GM19351 (cell line): ENCODE data around the gene GAA.

Experiments
- ATAC-seq: cut with Tn5 transposase; IDR thresholded peaks from one replicate; pipeline ENCODE4 v1.9.1; 2021; ENCODE audit warnings: mild to moderate bottlenecking, moderate library complexity; ENCODE audit not compliant: unreplicated experiment

GAA gene

DNA sequence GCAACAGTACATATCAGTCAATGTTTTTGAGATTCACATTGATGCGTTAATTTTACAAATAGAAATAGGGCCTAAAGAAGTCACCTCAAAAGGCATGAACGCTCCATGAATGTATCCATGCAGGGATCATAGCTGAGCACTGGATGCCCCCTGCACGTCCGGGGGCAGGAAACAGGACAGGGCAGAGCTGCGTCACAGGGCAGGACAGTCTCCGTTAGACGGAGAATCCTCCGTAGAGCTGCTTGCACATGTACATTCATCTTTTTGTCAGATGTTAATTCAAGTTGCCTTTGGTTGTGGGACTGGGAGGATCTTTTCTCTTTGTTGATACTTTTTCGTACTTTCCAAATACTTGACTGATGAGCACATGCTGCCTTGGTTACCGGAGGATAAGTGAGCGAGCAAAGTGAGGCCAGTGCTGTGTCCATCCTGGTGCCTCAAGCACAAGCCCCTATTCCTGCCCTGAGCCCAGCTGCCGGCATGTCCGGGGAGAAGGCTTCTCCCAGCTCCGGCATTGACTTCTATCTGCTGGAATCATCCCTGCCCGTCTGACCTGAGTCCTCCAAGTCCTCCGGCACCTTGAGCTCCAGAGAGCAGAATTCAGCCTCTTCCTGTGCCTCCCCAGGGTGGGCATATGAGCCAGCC, 15.0 kb downstream of the GAA start:
- no peak for ATAC-seq

DNA sequence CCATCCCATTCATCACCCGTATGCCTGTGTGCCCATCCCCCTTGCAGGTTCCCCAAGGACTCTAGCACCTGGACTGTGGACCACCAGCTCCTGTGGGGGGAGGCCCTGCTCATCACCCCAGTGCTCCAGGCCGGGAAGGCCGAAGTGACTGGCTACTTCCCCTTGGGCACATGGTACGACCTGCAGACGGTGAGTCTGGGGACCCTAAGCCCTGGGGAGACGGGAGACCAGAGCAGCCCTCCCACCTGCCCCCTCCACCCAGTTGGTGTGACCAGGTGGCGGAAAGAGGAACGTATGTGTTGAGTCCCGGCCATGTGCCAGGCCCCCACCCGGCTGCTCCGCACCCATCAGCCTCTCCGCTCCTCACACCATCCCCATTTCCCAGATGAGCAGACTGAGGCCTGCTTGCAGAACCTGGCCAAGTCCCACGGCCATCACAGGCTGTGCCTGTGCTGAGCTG, 15.6 kb downstream of the GAA start:
- ATAC-seq = no peak

DNA sequence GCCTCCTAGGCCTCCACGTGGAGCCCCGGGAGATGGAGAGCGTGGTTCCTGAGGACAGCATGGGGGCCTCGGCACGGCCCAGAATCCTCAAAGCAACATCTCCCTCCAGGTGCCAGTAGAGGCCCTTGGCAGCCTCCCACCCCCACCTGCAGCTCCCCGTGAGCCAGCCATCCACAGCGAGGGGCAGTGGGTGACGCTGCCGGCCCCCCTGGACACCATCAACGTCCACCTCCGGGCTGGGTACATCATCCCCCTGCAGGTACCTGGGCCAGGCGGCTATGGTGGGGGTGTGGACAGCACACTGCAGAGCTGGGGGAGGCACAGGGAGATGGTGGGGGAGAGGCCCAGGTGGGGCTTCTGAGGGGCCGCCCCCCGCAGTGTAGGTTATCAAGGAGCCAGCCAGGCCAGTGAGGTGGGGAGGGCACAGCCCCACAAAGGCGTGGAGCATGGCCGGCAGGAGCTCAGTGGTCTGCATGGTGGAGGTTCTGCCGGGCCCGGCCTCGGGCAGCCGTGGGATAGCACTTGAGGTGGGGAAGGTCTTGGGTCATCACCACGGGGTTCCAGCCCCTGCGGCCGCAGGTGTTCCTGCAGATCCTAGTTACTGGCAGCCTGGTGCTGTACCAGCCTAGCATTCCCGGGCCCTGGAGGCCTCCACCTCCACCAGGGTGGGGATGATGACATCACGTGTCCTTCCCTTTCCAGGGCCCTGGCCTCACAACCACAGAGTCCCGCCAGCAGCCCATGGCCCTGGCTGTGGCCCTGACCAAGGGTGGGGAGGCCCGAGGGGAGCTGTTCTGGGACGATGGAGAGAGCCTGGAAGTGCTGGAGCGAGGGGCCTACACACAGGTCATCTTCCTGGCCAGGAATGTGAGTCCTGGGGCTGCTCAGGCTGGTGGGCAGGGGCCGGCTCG, 16.4 kb downstream of the GAA start:
- no peak for ATAC-seq

DNA sequence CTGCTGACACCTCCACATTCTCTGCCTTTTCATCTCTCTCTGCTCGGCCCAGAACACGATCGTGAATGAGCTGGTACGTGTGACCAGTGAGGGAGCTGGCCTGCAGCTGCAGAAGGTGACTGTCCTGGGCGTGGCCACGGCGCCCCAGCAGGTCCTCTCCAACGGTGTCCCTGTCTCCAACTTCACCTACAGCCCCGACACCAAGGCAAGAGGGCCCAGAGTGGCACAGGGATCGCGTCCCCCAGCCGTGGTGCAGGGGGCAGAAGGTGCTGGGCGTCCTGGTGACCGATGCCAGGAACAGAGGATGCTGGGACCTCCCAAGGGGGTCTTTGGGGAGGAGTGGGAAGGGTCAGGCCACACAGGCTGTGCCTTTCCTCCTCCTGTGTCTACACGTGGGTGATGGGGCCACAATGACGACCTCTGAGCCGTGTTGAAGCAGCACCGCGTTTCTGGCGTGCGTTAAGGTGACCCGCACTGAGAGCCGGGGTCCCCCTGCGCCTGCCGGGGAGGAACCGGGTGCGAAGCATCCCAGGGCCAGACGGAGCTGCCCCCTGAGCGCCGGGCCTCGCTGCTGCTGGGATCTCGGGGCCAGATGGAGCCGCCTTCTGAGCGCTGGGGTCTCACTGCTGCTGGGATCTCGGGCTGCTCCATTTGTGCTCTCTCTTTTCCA, 17.4 kb downstream of the GAA start:
- no peak for ATAC-seq

DNA sequence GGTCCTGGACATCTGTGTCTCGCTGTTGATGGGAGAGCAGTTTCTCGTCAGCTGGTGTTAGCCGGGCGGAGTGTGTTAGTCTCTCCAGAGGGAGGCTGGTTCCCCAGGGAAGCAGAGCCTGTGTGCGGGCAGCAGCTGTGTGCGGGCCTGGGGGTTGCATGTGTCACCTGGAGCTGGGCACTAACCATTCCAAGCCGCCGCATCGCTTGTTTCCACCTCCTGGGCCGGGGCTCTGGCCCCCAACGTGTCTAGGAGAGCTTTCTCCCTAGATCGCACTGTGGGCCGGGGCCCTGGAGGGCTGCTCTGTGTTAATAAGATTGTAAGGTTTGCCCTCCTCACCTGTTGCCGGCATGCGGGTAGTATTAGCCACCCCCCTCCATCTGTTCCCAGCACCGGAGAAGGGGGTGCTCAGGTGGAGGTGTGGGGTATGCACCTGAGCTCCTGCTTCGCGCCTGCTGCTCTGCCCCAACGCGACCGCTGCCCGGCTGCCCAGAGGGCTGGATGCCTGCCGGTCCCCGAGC, 17.9 kb downstream of the GAA start:
- ATAC-seq = no peak

DNA sequence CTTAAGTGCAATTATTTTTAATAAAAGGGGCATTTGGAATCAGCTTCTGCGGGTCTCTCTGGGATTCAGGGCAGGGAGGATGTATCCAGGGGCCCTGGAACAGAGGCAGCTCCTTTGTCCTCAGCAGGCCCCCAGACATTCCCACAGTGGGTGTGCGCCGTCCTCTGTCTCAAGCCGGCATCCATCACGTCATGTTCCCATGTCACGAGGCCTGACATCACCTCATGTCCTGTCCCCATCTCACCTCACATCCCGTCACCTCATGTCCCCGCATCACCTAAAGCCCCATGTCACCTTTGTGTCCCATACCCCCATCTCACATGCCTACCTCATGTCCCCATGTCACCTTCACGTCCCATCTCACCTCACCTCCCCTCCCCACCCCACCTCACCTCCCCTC, 18.5 kb downstream of the GAA start:
- no peak for ATAC-seq

DNA sequence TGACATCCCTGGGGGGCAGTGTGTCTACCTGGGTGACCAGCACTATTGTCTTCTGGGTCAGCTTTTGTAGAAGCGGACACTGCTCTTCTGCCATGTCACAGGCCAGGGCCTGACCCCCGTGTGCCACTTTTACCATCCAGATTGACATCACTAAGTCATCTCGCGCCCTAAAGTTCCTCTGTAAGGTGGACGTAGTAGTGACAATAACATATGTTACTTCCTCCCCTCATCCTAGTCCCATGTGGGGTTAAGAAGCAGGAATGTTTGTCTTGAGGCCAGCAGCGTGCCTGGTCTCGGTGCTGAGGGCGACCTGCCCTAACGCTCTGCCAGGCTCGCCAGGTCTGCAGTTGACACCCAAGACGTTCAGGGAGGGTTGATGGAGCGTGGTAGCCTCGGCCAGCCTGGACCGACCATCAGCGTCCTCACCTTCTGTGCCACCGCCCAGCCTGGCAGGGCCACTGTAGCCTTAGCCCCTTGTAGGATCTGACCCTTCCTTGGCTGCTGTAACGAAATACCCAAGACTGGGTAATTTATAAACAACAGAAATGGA, 20.7 kb downstream of the GAA start:
- ATAC-seq = no peak

DNA sequence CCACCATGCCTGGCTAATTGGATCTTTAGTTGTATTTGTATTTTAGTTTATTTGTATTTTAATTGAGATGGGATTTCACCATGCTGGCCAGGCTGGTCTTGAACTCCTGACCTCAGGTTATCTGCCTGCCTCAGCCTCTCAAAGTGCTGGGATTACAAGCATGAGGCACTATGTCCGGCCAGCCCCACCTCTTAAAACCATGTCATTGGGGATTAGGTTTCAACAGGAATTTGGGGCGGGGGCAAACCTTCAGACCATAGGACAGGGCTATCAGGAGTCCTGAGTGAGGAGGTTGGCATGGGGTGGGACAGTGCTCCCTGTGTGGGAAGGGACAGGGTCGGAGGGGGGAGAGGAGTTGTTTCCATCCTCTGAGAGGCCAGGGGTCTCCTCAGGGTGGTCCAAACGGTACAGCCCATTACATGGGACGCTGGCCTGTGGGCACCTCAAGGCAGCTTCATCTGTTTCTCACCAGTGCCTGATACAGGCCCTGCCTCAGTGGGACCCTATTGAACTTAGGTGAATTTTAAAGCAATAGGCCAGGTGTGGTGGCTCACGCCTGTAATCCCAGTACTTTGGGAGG, 21.6 kb downstream of the GAA start:
- no peak for ATAC-seq

DNA sequence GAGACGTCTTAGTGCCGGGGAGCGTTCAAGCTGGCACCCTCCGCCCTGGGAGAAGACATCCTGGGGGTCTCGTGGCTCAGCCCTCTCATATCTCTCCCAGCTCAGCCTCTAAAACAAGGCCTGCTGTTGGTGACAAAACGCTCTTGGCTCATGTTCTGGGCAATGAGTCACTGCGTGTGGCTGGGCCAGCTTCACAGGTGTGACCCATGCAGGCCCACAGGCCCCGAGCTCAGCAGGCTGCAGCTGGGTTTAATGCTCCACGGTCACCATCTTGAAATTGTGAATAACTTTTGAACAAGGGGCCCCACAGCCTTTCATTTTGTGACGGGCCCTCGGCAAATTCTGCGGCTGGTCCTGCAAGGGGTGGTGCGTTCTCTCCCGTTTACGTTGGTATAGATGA, 22.4 kb downstream of the GAA start:
- ATAC-seq = no peak

DNA sequence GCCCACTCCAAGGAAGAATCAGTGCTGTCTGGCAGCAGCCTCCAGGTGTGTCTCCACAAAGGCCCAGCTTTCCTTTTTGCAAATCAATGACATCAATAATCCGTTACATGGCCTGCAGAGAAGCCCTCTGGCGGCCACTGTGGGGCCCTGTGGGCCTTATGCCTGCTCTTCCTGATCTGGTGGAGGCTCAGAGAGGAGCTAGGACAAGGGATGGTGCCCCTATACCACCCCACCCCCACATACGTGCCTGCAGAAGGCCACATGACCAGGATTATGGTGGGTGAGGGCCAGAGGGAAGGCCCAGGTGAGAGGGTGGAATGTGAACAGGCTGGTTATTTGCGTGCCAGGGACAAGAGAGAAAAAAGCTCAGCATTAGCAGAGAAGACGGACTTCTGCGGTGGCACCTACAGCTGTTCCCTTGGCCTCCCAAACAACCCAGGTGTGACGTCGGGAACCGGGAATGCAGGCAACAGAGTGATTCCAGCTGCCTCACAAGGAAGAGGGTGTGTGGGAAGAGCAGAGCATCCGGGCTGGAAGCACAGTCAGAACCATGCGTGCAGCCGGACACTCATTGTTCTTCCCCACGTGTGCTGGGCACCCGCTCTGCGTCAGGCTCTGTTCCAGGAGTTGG, 23.1 kb downstream of the GAA start:
- ATAC-seq = no peak

DNA sequence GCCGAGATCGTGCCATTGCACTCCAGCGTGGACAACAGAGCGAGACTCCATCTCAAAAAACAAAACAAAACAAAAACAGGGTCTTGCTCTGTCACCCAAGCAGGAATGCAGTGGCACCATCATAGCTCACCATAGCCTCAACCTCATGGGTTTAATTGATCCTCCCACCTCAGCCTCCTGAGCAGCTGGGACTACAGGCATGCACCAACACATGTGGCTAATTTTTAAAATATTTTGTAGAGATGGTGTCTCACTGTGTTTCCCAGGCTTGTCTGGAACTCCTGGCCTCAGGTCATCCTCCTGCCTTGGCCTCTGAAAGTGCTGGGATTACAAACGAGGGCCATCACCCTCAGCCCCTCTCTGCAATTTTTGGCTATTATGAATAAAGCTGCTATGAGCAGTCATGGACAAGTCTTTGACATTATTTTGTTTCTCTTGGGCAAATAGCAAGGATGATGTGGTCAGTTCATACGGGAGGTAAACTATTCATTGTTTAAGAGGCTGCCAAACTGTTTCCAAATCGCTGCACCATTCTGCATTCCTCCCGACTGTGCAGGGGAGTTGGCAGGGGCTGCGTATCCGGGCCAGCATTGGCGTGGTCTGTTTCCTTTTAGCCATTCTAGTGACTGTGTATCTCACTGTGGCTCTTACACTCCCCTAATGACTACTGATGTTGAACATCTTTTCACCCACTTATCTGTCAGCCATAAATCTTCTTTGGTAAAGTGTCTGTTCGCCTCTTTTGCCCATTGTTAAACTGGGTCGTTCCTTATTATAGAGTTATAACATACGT, 24.5 kb downstream of the GAA start:
- no peak for ATAC-seq

DNA sequence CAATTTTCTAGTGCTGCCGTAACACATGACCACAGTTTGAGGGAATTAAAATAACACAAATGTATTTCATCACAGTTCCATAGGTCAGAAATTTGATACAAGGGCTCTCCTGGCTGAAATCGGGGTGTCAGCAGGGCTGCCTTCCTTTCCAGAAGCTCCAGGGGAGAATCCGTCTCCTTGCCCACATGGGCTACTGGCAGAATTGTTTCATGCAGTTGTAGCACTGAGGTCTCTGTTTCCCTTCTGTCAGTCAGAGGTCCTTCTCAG, 25.0 kb downstream of the GAA start:
- no peak for ATAC-seq

DNA sequence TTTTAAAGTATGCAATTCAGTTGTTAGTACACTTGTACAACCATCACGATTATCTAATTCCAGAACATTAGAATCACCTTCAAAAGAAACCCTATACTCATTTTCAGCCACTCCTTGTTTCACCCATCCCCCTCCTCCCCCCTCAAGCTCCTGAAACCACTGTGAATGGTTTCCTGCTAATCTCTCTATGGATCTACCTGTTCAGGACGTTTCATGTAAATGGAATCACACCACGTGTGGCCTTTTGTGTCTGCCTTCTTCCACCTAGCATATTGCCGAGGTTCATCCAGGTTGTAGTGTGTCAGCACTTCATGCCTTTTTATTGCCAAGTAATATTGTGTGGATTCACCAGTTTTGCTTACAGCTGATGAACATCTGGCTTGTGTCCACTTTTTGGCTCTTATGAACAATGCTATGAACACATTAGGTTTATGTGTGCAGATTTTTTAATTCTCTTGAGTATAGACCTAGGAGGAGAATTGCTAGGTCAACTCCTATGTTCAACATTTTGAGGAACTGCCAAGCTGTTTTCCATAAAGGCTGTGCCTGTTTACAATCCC, 27.7 kb downstream of the GAA start:
- ATAC-seq = no peak

DNA sequence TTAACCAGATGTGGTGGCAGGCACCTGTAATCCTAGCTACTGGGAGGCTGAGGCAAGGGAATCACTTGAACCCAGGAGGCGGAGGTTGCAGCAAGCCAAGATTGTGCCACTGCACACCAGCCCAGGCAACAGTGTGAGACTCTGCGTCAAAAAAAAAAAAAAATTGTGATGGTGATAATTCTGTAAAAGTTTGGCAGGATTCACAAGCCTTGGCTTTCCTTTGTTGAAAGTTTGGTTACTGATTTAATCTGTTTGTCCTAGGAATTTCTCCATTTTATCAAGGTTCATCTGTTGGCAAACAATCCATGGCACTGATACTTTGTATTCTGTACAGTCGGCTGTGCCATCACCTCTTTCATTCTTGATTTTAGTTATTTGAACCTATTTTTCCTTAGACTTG, 29.6 kb downstream of the GAA start:
- no peak for ATAC-seq

DNA sequence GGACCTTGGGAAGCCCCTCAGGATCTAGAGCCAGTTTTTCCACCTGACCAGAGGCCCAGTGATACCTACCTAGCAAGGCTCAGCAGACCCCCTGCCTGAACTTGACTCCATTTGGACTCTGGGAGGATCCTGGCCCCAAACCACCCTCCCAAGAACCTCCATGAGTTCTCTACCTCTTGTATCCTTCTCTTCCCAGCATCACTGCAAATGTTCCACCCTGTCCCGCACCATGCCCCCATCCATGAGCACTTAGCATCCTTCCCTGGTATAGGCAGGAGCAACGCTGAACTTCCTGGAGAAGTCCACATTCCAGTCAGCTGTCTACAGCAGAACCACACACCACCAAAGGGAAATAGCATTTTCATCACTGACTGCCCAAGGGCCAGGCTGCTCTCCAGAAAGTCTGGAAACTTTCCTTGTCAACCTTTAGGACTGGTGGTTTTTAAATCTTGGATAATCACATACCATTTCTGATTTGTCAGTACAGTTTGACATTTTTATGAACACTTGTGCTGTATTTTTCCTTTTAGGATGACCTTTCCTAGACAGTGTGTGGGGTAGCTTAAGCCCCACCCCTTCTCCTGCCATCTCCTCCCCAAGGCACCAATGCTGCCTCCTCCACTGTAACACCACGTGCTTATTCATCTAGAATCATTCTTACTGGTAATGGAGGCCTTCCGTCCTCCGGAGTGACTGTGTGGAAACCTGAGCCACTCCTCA, 31.7 kb downstream of the GAA start:
- no peak for ATAC-seq

DNA sequence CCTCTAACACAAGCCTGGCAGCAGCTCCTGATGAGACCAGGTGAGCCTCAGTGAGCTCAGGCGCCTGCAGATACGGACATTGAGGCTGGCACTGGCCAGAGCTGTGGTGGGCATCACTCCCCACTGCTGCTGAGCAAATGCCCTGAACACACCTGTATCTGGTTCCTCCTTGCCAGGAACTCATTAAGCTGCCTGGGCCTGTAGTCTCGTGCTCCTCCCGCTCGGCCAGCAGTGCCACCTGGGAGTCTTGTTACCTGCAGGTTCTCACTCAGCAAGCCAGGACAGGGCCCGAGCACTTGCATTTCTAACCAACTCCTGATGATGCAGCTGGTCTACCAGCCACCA, 32.2 kb downstream of the GAA start:
- no peak for ATAC-seq

DNA sequence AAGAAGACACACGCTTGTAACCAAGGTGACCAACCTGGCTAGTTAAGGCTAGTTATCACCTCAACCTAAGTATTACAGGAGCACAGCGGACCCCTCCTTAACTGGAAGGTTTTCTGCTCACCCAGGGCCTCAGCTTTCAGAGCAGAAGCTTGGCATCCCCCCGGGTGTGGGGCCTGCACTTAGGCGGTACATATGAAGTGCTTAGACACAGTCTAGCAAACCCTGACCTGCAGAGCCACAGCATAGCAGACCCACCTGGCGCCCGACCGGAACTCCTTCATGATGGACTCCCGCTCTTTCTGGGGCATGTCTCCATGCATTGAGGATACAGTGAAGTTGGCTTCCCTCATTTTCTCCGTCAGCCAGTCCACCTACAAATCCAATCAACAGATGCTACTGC, 35.8 kb downstream of the GAA start:
- ATAC-seq = no peak

DNA sequence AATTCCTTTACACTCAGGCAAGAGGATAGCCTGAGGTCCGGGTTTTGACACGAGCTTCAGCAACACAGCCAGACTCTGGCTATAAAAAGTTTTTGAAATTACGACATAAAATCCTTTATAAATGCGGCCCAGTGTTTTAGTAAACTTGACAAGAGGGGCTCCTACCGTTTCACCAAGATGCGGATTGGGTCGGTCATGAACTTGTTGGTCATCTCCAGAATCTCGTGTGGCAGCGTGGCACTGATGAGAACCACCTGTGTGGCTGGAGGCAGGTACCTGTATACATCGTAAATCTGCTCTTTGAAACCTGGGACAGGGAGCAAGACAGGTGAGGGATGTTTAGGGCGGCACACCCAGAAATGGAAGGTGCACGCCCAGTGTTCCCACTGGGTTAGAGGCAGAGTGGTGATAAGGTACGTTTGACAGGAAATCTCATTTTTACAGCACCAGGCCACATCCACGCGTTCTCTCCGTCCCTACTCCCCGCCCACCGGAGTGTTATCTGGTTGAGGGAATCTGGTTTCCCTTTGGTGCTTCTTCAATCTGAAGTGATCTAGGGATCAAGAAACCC, 37.6 kb downstream of the GAA start:
- ATAC-seq = no peak
